HG03060 (cell line): ENCODE measurements around the gene CTCFL.

Experiments
- ATAC-seq: cut with Tn5 transposase; IDR thresholded peaks from one replicate; pipeline ENCODE4 v1.9.1; 2021; ENCODE audit warnings: low read depth, moderate number of reproducible peaks; ENCODE audit not compliant: unreplicated experiment

Gene CTCFL

DNA sequence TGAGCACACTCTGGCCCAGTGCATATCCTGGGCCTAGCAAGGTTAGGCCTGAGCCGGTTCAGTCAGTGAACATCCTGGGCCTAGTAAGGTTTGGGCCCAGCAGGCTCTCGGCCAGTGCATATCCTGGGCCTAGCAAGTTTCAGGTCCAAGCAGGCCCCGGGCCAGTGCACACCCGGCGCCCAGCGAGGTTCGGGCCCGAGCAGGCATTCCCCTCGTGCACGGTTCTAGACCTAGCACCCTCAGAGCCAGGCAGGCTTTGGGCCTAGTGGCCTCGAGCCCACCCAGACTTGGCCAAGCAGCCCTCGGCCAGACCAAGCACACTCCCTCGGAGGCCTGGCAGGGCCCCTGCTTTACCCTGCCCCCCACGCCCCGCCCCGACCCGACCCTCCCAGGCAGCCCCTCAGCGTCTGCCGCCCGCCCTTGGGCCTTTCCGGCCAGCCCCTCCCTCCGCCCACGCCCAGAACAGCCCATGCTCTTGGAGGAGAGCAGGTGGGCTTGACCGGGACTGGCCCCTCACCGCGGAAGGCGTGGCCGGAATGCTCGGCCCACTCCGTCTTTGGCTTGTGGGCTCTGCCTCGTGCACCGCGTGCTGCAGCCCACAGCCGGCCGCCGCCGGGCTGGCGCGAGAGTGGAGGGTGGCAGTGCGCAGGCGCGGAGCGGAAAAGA is at the start of gene CTCFL:
TSS of gene CTCFL (minus strand) at position 630 of the 666 bp plus-strand sequence. CDS start 935 bp downstream, outside the sequence.
- no peak for ATAC-seq

DNA sequence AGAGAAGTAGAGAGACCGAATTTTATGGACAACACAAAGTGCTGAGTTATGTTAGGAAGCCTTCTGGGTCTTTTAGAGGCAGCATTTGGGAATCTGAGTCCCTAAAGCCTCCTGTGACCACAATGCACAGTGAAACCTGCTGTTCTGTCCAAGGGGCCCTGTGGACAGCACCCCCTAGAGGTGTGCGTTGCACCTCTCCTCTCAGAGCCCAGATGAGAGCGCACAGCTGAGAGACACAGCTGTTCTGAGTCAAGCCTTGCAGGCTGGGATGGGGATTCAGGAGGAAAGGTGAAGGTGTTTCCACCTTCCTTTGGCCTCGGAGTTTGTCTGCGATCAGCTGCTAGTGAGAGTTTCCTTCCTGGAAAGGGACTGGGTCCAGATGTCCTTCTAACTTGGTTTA is 49.0 kb upstream of the CTCFL start:
- no peak for ATAC-seq

GRCh38 chr20:57573242-57573641 is 48.3 kb upstream of the CTCFL start:
- ATAC-seq, result no peak

GRCh38 chr20:57571782-57572416 is 47.0 kb upstream of the CTCFL start:
- ATAC-seq, result no peak

DNA sequence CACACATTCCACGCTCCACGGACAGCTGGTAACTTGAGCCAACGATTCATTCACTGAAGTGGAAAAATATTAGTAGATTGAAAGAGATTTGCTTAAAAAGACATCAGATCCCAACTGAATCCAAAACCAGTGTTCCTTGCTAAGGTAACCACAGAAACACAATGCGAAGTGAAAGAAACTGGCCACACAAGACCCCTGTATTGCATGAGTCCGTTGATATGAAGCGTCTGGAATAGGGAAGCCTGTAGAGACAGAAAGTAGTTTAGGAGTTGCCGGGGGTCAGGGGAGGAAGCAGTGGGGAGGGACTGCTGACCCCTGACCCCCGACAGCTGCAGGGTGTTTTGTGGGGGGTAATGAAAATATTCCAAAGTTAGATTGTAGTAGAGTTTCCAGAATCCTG is 46.0 kb upstream of the CTCFL start:
- ATAC-seq, result no peak

DNA sequence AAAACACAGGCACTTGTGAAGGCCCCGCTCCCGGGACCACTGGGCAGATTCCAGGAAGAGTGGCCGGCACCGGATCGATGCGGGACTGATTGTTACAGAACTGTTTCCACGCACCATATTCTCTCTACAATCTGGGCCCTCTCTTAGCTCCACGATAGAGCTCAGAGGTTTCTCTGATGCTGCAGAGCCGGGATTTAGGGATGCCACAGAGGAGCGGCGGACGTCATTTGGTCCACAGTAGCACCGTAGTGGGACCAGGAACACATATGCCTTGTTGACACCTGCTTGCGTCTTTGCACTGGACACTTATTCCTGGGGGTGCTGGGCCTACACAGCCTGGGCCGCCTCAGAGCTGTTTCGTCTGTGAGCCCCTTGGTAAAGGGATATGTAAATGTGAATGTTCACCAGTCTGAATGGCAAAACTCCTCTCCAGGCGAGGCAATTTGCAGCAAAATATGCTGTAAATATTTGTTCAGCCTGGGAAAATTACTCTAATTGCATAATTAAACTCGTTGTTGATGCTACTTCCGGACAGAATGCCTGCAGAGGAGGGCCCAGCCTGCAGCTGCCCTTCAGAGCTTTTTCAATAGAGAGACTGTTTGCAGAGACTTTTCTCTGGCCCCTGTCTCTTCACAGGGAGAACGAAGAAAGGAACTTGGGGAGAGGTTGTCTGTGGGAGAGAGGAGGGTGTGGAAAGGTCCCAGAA is 45.4 kb upstream of the CTCFL start:
- ATAC-seq, result no peak

GRCh38 chr20:57568960-57569359 is 44.0 kb upstream of the CTCFL start:
- no peak for ATAC-seq

DNA sequence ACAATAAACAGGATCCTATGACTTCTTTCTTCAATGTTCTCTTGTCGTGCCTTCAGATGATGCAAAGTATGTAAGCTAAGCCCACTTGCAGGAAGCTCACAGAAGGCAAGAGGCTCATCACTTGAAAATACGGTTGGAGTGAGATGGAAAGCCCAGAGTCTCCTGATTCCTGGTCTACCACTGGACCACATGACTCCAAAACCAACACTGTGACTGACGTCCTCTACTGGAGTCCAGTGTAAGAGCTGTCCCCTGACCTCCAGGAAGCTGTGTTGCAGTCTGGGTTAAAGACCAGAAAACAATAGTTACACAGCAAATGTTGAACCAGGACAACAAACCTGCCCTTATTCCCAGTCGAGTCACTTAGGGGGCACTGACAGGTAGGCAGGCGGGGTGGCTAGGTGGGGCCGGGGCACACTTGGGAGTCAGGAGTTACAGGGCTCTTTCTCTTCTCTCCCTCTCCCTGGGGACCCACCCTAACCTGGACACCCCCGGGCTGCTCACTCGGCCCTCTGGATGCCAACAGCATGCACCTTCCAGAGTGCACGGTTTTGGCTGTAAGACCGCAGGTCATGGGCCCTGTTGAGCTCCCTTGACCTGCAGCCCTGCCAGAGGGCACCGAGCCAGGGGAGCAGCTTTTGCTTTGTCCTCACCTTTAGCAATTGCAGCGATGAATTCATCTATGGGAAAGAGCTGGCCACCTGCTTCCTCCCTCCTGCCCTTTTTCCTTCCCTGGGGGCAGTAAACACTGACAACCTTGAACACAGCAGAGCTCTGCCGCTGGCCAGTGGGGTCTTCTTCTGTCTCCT is 43.4 kb upstream of the CTCFL start:
- ATAC-seq, result no peak

DNA sequence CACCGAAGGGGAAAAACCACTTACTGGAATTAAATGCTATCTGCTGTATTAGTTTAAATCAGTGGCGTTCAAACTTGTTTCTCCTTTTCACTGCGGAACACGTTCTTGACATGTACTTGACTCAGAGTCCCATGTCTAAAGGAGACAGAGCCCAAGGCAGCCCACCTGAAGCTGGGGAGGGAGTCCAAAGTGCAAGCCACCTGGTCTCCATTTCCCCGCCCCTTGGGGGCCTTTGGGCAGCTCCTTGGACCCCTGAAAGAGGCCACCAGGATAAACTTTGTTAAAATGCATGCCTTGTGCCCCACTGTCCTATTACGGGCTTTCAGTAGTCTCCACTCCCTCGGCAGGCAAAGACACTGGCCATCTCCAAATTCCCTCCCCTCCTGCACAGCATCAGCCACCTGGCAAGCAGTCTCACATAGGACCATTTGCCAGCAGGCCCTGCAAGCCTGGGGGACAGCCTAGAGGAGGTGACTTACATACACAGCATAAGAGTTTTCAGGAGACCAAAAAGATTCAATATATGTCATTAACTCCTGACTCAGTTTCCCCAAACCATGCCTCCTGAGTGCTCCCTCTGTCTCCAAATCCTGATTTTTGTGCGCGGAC is 42.6 kb upstream of the CTCFL start:
- no peak for ATAC-seq

DNA sequence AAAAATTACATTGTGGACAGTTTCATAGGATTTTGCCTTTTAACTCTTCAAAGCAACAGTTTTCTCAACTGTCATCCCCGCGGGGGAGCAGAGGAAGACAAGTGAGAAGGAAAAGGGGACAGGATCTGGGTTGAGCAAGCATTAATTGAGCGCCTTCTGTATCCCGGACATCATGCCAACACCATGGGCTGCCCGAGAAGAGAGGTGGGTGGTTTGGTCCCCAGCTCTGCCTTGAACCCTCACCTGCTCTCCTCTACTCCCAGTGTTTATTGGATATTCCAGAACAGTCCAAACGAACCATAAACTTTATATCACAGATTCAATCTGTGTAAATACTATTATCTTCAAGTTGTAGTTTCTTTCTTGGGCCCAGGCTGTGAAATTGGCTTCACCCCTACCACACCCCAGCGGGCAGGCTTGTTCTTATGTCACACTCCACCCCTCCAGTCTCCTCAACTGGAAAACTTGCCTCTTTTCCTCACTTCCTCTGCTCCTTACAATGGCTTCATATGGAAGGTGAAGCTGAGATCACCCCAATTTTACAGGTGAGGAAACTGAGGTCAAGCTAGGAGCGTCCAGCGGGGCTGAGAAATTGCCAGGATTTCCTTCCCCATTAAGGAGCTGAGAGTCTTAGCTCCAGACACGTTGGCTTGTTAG is 42.0 kb upstream of the CTCFL start:
- no peak for ATAC-seq

- no peak for ATAC-seq
These were observed 41.5 kb upstream of the CTCFL start for GRCh38 chr20:57566399-57566798.

DNA sequence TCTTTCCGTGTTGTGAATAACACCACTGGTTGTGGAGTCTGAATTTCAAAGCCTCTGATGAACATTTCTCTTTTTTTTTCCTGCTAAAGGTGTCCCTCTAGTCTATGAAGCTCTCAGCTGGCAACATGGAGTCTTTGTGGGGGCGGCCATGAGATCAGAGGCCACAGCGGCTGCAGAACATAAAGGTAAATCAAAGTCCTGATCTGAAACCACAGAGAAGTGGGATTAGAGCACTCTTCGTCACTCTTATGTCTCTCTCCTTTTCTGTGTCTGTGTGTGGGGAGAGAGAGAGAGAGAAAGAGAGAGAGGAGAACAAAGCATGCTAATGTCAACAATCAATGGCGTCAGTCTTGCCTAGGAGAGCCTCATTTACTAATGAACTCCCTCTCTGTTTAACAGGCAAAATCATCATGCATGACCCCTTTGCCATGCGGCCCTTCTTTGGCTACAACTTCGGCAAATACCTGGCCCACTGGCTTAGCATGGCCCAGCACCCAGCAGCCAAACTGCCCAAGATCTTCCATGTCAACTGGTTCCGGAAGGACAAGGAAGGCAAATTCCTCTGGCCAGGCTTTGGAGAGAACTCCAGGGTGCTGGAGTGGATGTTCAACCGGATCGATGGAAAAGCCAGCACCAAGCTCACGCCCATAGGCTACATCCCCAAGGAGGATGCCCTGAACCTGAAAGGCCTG is 40.2 kb upstream of the CTCFL start:
- ATAC-seq, result no peak

GRCh38 chr20:57564180-57564802 is 39.4 kb upstream of the CTCFL start:
- no peak for ATAC-seq

GRCh38 chr20:57563522-57563921 is 38.6 kb upstream of the CTCFL start:
- no peak for ATAC-seq

DNA sequence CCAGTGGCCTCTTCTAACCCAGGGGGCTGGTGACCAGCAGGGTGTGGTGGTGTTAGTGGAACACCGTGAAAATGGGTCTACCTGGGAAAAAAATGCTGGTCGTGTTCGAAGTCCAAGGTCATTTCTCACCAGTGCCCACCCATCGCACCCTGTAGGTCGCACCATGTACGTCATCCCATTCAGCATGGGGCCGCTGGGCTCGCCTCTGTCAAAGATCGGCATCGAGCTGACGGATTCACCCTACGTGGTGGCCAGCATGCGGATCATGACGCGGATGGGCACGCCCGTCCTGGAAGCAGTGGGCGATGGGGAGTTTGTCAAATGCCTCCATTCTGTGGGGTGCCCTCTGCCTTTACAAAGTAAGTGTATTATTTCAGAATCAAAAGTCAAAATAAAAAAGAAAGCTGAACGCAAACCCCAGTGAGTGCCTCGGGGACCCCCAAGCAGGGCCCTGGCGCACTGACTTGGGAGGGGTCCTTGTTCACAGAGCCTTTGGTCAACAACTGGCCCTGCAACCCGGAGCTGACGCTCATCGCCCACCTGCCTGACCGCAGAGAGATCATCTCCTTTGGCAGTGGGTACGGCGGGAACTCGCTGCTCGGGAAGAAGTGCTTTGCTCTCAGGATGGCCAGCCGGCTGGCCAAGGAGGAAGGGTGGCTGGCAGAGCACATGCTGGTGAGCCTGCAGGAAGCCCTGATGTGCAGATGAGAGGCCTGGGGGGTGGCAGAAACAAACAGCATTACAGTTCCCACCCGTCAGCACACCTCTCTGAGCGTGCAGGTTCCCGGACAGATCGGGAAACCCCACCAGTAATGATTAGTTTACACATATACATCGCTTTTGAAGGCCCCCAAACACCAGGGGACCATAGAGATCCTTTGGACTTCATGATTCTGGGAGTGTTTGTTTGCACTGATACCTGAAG is 37.9 kb upstream of the CTCFL start:
- no peak for ATAC-seq

DNA sequence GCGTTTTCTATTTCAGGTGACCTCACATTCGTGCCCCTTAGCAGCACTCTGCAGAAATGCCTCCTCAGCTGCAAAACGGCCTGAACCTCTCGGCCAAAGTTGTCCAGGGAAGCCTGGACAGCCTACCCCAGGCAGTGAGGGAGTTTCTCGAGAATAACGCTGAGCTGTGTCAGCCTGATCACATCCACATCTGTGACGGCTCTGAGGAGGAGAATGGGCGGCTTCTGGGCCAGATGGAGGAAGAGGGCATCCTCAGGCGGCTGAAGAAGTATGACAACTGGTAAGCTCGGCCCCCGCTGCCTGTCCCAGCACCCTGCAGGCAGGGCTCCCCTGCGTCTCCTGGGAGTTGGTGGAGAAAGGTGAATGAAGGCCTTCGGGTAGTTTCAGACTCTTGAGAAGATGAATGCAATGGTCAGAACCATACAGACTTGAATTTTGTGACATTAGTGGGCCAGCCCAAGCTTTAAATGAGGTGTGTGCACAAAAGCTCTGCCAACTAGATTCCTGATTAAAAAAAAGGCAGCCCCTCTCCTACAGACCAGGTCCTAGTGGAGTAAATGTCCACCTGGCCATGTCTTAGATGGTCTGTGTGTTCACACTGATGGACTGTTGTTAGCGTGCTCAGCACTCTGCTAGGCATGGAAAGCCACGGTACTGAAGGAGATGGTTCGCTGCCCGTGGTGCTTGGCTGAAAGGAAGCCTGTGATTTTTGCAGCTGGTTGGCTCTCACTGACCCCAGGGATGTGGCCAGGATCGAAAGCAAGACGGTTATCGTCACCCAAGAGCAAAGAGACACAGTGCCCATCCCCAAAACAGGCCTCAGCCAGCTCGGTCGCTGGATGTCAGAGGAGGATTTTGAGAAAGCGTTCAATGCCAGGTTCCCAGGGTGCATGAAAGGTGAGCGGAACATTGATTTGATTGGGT is 36.7 kb upstream of the CTCFL start:
- ATAC-seq, result no peak
